H1 (cell line): ENCODE data around the gene KCNH6. TPM values are rescaled to one million over a fixed set of nuclear protein-coding genes. Genes with fewer than 3 reads are reported as not detected.

Source experiments
- EP300 ChIP-seq, 2 experiments: IDR thresholded peaks; 1 replicate in 1 of 2; 2 replicates in 1 of 2; pipeline ENCODE4 v1.6.1; 2011 to 2012; ENCODE audit warnings: low read depth in 2 of 2, low read length in 2 of 2, mild to moderate bottlenecking in 2 of 2, borderline replicate concordance in 1 of 2, inconsistent platforms in 1 of 2, moderate library complexity in 1 of 2
- polyA plus RNA-seq, 7 experiments: library from polyadenylated mRNA; depleted of rRNA in 3 of 7; stranded (reverse) in 5 of 7; unstranded in 2 of 7; fragments of >200 nt in 5 of 7; fragments of 200-250 nt in 2 of 7; gene quantifications; 1 replicate in 5 of 7; 2 replicates in 1 of 7; 4 replicates in 1 of 7; pipeline versions ENCODE4 v1.2.1 to v1.2.3, GENCODE V29; 2011 to 2013; ENCODE audit warnings: missing spikeins in 2 of 7, mixed read lengths in 2 of 7
- total RNA-seq: library from RNA; stranded (reverse); fragmentation: NEBNext Ultra II Directional; extraction: Animal tissue kit (Norgen Biotek cat#: 25700); gene quantifications from 2 replicates; pipeline ENCODE4 v1.2.1, GENCODE V29; 2021

Gene KCNH6
- total and polyA plus RNA-seq, 2 of the 8 experiments (the other 6 are each of a cell fraction or from before 2014, with no cell fraction given) = 1.8 to 3.6 TPM

DNA sequence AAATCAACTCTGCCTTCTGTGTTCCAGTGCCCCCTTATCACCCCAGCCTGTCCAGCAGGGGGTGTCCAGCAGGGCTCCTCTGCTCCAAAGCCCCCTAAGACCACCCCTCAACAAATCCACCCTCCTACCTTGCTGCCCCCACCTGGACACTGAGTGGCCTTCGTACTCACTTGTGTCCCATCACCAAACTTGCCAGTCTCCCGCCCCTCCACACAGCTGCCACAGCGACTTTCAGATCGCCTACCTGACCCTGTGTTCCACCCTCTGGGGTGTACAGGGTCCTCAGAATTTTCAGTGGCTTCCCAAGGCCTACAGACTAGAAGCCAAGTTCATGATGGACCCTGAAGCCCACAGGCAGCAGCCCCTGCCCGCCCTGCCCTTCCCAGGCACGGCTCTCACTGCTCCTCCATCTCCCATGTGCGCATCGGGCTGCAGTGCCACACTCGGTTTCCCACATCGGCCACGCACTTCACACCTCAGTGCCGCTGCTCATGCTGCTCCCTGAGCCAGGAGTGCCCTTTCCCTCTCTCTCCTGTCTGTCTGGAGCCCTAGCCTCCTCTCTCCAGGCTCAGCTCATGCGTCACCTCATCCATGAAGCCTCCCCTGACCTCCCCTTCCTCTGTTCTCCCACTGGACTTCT is 11.8 kb downstream of the KCNH6 start (continued):
- TF ChIP-seq EP300 (IDR thresholded peaks at IDR 0.05; ENCODE audit: borderline replicate concordance in 1 of 2, low read depth in 2 of 2, low read length in 2 of 2) = no peak
